PC-3 (cell line): Measurements from ENCODE around the gene SLC6A9.

ENCODE experiments used
- EZH2 ChIP-seq: fragments of 300-600 bp; sonication (generic); IDR thresholded peaks from one replicate; pipeline ENCODE4 v1.6.1; 2017; ENCODE audit warnings: antibody characterized with exemption, mild to moderate bottlenecking, low read length; ENCODE audit not compliant: unreplicated experiment
- EZH2phosphoT487 ChIP-seq: fragments of 300-600 bp; sonication (generic); IDR thresholded peaks from 2 replicates; pipeline ENCODE4 v1.6.1; 2018; ENCODE audit warnings: mild to moderate bottlenecking, antibody characterized with exemption, low read length, borderline replicate concordance
- TF ChIP-seq, protein P1 (sequence below): fragments of 300-600 bp; sonication (generic); conservative IDR thresholded peaks from 2 replicates; pipeline ENCODE4 v1.5.1; 2017; ENCODE audit warnings: antibody characterized with exemption, low read depth, mild to moderate bottlenecking, low read length

DNA sequence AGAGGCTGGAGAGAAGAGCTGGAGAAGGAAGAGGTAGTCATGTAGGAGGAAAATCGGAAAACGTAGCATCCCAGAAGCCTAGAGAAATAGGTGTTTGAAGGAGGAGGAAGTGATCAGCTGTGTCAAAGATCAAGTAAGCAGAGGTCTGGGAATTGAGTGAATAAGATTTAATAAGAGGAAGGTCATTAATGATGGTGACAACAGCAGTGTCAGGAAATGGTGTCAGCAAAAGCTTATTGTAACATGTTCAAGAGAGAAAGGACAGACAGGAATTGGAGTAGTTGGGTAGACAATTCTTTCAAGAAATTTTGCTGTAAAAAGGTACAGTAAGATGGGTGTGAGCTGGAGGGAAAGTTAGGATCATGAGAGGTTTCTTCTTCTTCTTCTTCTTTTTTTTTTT lies 41.6 kb upstream of the SLC6A9 start:
- TF ChIP-seq, protein P1, sequence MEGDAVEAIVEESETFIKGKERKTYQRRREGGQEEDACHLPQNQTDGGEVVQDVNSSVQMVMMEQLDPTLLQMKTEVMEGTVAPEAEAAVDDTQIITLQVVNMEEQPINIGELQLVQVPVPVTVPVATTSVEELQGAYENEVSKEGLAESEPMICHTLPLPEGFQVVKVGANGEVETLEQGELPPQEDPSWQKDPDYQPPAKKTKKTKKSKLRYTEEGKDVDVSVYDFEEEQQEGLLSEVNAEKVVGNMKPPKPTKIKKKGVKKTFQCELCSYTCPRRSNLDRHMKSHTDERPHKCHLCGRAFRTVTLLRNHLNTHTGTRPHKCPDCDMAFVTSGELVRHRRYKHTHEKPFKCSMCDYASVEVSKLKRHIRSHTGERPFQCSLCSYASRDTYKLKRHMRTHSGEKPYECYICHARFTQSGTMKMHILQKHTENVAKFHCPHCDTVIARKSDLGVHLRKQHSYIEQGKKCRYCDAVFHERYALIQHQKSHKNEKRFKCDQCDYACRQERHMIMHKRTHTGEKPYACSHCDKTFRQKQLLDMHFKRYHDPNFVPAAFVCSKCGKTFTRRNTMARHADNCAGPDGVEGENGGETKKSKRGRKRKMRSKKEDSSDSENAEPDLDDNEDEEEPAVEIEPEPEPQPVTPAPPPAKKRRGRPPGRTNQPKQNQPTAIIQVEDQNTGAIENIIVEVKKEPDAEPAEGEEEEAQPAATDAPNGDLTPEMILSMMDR = no peak
- TF ChIP-seq EZH2phosphoT487 (no peak), EZH2 (no peak)
